IMR-90 (cell line): ENCODE data around the gene MRPL10. TPM values are rescaled to one million over a fixed set of nuclear protein-coding genes. Genes with fewer than 3 reads are reported as not detected.

ENCODE experiments used
- ATAC-seq: fragments of 200-7000 bp; cut with Tn5 transposase; 2 replicates; pipeline ENCODE4 v1.9.1; 2020; ENCODE audit warnings: low read depth, mild to moderate bottlenecking, moderate library complexity
- BruUV-seq: library from RNA; stranded (reverse); fragments of 400-500 nt; replicated peaks from 2 replicates; lab custom pipeline; 2021; lab: Mats Ljungman, UMichigan
- CTCF ChIA-PET: fragments of 300-600 bp; formaldehyde crosslinking; extraction: SDS; loops from one replicate; lab custom pipeline; 2021; ENCODE audit warnings: antibody characterized with exemption; lab: Yijun Ruan, JAX
- POLR2A ChIA-PET: fragments of 300-600 bp; sonication (Branson Sonifier 250); formaldehyde crosslinking; loops from one replicate; lab custom pipeline; 2022; ENCODE audit warnings: antibody characterized with exemption; ENCODE audit not compliant: unreplicated experiment; lab: Charles Lee
- DNase-seq: peaks from one replicate; pipeline ENCODE4 v3.0.0; 2013
- H2AFZ ChIP-seq: replicated peaks from 2 replicates; pipeline ENCODE3; 2013; ENCODE audit warnings: low read length, mild to moderate bottlenecking; ENCODE audit not compliant: poor library complexity
- H2AK5ac ChIP-seq: 2 replicates; pipeline ENCODE4 v1.6.1; 2013; ENCODE audit warnings: low read depth, low read length, inconsistent platforms
- H2AK9ac ChIP-seq: replicated peaks from 2 replicates; pipeline ENCODE3; 2013; ENCODE audit warnings: mild to moderate bottlenecking, low read depth, low read length, moderate library complexity; ENCODE audit not compliant: poor library complexity
- H2BK120ac ChIP-seq: 2 replicates; pipeline ENCODE4 v1.6.1; 2013; ENCODE audit warnings: low read depth, low read length, inconsistent platforms
- H2BK15ac ChIP-seq: 3 replicates; pipeline ENCODE4 v1.6.1; 2013; ENCODE audit warnings: low read depth, low read length, inconsistent platforms
- H2BK20ac ChIP-seq: 2 replicates; pipeline ENCODE4 v1.6.1; 2013; ENCODE audit warnings: low read depth, mild to moderate bottlenecking, inconsistent platforms, low read length, moderate library complexity
- H2BK5ac ChIP-seq: 2 replicates; pipeline ENCODE4 v1.6.1; 2013; ENCODE audit warnings: mild to moderate bottlenecking, low read depth, low read length, inconsistent platforms; ENCODE audit not compliant: poor library complexity, severe bottlenecking
- H3K14ac ChIP-seq: replicated peaks from 2 replicates; pipeline ENCODE4 v1.6.1; 2013; ENCODE audit warnings: low read depth, low read length, inconsistent platforms
- H3K18ac ChIP-seq: 2 replicates; pipeline ENCODE4 v1.6.1; 2013; ENCODE audit warnings: low read depth, low read length, control low read depth
- H3K23ac ChIP-seq: 2 replicates; pipeline ENCODE4 v1.6.1; 2013; ENCODE audit warnings: low read depth, low read length, inconsistent platforms
- H3K27ac ChIP-seq: 2 replicates; pipeline ENCODE4 v1.5.1; 2013; ENCODE audit warnings: mild to moderate bottlenecking, control low read depth, low read length; ENCODE audit not compliant: insufficient read depth
- H3K27me3 ChIP-seq: 2 replicates; pipeline ENCODE4 v1.6.1; 2013; ENCODE audit warnings: low read length; ENCODE audit not compliant: control insufficient read depth, insufficient read depth
- H3K36me3 ChIP-seq: 2 replicates; pipeline ENCODE4 v1.6.1; 2013; ENCODE audit warnings: low read length, mixed read lengths; ENCODE audit not compliant: control insufficient read depth, insufficient read depth
- H3K4ac ChIP-seq: 2 replicates; pipeline ENCODE4 v1.6.1; 2013; ENCODE audit warnings: low read depth, low read length, inconsistent platforms
- H3K4me1 ChIP-seq: 2 replicates; pipeline ENCODE4 v1.6.1; 2013; ENCODE audit warnings: low read length, mixed read lengths; ENCODE audit not compliant: control insufficient read depth, insufficient read depth
- H3K4me2 ChIP-seq: 2 replicates; pipeline ENCODE4 v1.6.1; 2013; ENCODE audit warnings: low read depth, mild to moderate bottlenecking, control low read depth, low read length, moderate library complexity
- H3K4me3 ChIP-seq: 2 replicates; pipeline ENCODE4 v1.5.1; 2013; ENCODE audit warnings: low read depth, mild to moderate bottlenecking, control low read depth, low read length, moderate library complexity; ENCODE audit not compliant: insufficient read depth
- H3K56ac ChIP-seq: 2 replicates; pipeline ENCODE4 v1.6.1; 2013; ENCODE audit warnings: low read length, inconsistent platforms; ENCODE audit not compliant: insufficient read depth; ENCODE audit errors: extremely low read depth
- H3K79me1 ChIP-seq, 2 experiments: 2 replicates each; pipeline ENCODE4 v1.6.1; 2013; ENCODE audit warnings: low read length in 2 of 2, inconsistent platforms in 1 of 2, low read depth in 1 of 2
- H3K9ac ChIP-seq: 2 replicates; pipeline ENCODE4 v1.6.1; 2013; ENCODE audit warnings: low read depth, low read length, control low read depth
- H3K9me1 ChIP-seq: 2 replicates; pipeline ENCODE4 v1.6.1; 2013; ENCODE audit warnings: low read length, inconsistent platforms; ENCODE audit not compliant: insufficient read depth
- H3K9me3 ChIP-seq: 2 replicates; pipeline ENCODE4 v1.6.1; 2013; ENCODE audit warnings: low read length; ENCODE audit not compliant: control insufficient read depth, insufficient read depth
- H4K20me1 ChIP-seq: 2 replicates; pipeline ENCODE4 v1.6.1; 2013; ENCODE audit warnings: low read length, inconsistent platforms; ENCODE audit not compliant: insufficient read depth
- H4K5ac ChIP-seq: 2 replicates; pipeline ENCODE4 v1.6.1; 2013; ENCODE audit warnings: mild to moderate bottlenecking, low read depth, low read length, control low read depth
- H4K8ac ChIP-seq, 2 experiments: 2 replicates each; pipeline ENCODE4 v1.6.1; 2013; ENCODE audit warnings: low read depth in 2 of 2, low read length in 2 of 2, control low read depth in 1 of 2, inconsistent platforms in 1 of 2
- H4K91ac ChIP-seq: 2 replicates; pipeline ENCODE4 v1.6.1; 2013; ENCODE audit warnings: low read depth, low read length, inconsistent platforms; ENCODE audit not compliant: insufficient read depth
- BHLHE40 ChIP-seq: fragments of 150-350 bp; IDR thresholded peaks from 2 replicates; pipeline ENCODE4 v1.6.1; 2016; ENCODE audit warnings: mild to moderate bottlenecking, low read depth, low read length
- CHD1 ChIP-seq: IDR thresholded peaks from 2 replicates; pipeline ENCODE4 v1.6.1; 2012; ENCODE audit warnings: low read depth, low read length, improper control_type of control experiment
- FOS ChIP-seq: fragments of 150-350 bp; IDR thresholded peaks from 2 replicates; pipeline ENCODE4 v1.6.1; 2016; ENCODE audit warnings: low read depth, low read length
- MXI1 ChIP-seq: IDR thresholded peaks from 2 replicates; pipeline ENCODE4 v1.6.1; 2012; ENCODE audit warnings: low read depth, mild to moderate bottlenecking, low read length, moderate library complexity, borderline replicate concordance
- NFE2L2 ChIP-seq: fragments of 150-350 bp; IDR thresholded peaks from 2 replicates; pipeline ENCODE4 v1.6.1; 2016; ENCODE audit warnings: low read depth, mild to moderate bottlenecking, low read length
- RCOR1 ChIP-seq: IDR thresholded peaks from 2 replicates; pipeline ENCODE4 v1.6.1; 2012; ENCODE audit warnings: mild to moderate bottlenecking, low read length, improper control_type of control experiment; ENCODE audit not compliant: insufficient replicate concordance
- RFX5 ChIP-seq: IDR thresholded peaks from 2 replicates; pipeline ENCODE4 v1.8.0; 2012; ENCODE audit warnings: low read depth, mild to moderate bottlenecking, low read length, moderate library complexity
- SMC3 ChIP-seq: fragments of 150-350 bp; IDR thresholded peaks from 2 replicates; pipeline ENCODE4 v1.6.1; 2016; ENCODE audit warnings: low read depth, mild to moderate bottlenecking, antibody characterized with exemption, low read length, moderate library complexity
- WGBS, 2 experiments: methylation state at CpG; one replicate each; pipeline versions ENCODE4 v1.1.5 to v1.1.7; 2013; ENCODE audit warnings: missing lambda C conversion rate in 2 of 2; ENCODE audit not compliant: insufficient read length in 1 of 2; ENCODE audit errors: extremely low coverage in 2 of 2; 5-methylcytosine and 5-hydroxymethylcytosine counted together
- dilution Hi-C: fragments of 300-500 bp; cut with HindIII; formaldehyde crosslinking; loops from one replicate; pipeline ENCODE4 v1.14.3; 2018; ENCODE audit warnings: low sequenced_read_pairs; ENCODE audit not compliant: unreplicated experiment
- in situ Hi-C: fragments of 300-500 bp; cut with MboI; formaldehyde crosslinking; loops from 3 replicates; pipeline ENCODE4 v1.14.3; 2019; ENCODE audit warnings: low sequenced_read_pairs, inconsistent platforms, mixed read lengths
- intact Hi-C: fragments of 100-400 bp; cut with micrococcal nuclease; formaldehyde crosslinking; loops from 2 replicates; pipeline ENCODE4 v1.10.0; 2022
- polyA plus RNA-seq, 3 experiments: library from polyadenylated mRNA; depleted of rRNA; stranded (reverse); fragments of >200 nt; gene quantifications; 2 replicates each; pipeline ENCODE4 v1.2.3, GENCODE V29; 2012; ENCODE audit warnings: low replicate concordance in 1 of 3
- total RNA-seq: library from RNA; depleted of rRNA; stranded (reverse); fragments of >200 nt; gene quantifications from 2 replicates; pipeline ENCODE4 v1.2.3, GENCODE V29; 2012
- TF ChIP-seq, protein P1 (sequence below): conservative IDR thresholded peaks from 2 replicates; pipeline ENCODE4 v1.5.1; 2012; ENCODE audit warnings: mild to moderate bottlenecking, low read depth, low read length, improper control_type of control experiment
- TF ChIP-seq, protein P2 (sequence below): fragments of 150-350 bp; IDR thresholded peaks from 2 replicates; pipeline ENCODE4 v1.6.1; 2017; ENCODE audit warnings: mild to moderate bottlenecking, antibody characterized with exemption, low read length, low read depth

The MRPL10 gene
- total and polyA plus RNA-seq, 2 of the 4 experiments (the other 2 are of a cell fraction), result 32.3 to 61.8 TPM

DNA sequence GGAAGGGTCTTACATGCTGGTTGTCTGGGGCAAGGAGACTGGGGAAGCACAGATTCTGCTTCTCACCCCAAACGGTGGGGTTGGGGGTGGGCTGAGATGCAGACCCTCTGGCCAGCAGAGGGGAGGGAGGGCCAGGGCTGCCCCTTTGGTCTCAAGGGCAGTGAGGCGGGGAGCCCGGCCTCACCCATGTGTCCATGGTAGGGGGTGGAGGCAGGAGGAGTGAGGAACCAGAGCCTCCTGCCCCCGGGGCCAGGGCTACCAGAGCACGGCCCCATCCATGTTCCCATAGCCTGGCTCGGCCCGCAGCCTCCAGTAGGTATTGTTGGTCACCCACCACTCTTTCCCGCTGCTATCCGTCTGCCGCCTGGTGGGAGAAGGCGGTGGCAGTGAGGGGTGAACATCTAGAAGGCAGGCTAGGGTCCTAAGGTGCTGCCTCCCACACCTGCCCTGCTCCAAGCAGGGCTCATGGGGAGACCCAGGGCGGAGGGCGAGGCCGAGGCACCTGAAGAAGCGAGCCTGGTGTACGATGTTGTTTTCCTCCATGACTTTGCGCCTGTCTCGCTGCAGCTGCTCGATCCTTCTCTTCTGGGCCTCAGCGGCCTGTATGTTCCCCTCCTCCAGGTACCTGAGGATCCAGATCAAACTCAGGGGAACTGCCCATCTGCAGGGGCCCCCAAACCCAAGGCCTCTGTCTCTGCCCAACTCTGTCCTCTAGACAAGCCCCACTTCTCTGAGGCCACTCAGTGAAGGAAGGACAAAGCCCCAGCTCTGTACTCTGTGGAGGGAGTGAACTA lies 23.1 kb downstream of the MRPL10 start:
- Histone ChIP-seq H4K5ac (no peak overlapping the region), H2AK5ac (no peak overlapping the region), H3K27me3 (peaks cover 16% of the 10 kb centered on the region), H4K20me1 (peaks cover 37% of the 10 kb centered on the region), H3K14ac (no peak overlapping the region), H3K4ac (no peak overlapping the region), H2AFZ (no peak overlapping the region), H3K79me1 (no peaks in the 10 kb centered on the region), H4K91ac (no peak overlapping the region), H2BK5ac (no peak overlapping the region), H2BK15ac (no peak overlapping the region), H3K9me3 (no peaks in the 10 kb centered on the region), H2BK20ac (no peak overlapping the region), H3K4me3 (no peak overlapping the region), H3K9me1 (0 out of 2 replicates have a peak, but pooled peaks cover 2% of the 10 kb centered on the region), H3K18ac (no peak overlapping the region), H3K56ac (no peak overlapping the region), H3K9ac (no peak overlapping the region), H3K4me1 (peaks cover 3% of the 10 kb centered on the region; the same call in 1 of the 2 replicates), H4K8ac (no peak overlapping the region), H2AK9ac (no peak overlapping the region), H3K36me3 (peaks cover 38% of the 10 kb centered on the region), H2BK120ac (no peak overlapping the region), H3K27ac (no peak overlapping the region), H3K23ac (no peak overlapping the region), H3K4me2 (no peak overlapping the region)
- DNase-seq (no peak), ATAC-seq (no peak)
- dilution Hi-C loops, result no loop called here
- intact Hi-C loops, result no loop called here
- 83% methylated on average over 2 of the region's 20 CpGs; no CpG with 5 or more reads in 1 of the 2 experiments for WGBS, 2 experiments
- ChIA-PET CTCF (no interaction called here), POLR2A (no interaction called here)
- no TSS peak for BruUV-seq
- in situ Hi-C loops, result no loop called here
- TF ChIP-seq MXI1, result no peak
- no peak for TF ChIP-seq SMC3
- TF ChIP-seq, protein P1, sequence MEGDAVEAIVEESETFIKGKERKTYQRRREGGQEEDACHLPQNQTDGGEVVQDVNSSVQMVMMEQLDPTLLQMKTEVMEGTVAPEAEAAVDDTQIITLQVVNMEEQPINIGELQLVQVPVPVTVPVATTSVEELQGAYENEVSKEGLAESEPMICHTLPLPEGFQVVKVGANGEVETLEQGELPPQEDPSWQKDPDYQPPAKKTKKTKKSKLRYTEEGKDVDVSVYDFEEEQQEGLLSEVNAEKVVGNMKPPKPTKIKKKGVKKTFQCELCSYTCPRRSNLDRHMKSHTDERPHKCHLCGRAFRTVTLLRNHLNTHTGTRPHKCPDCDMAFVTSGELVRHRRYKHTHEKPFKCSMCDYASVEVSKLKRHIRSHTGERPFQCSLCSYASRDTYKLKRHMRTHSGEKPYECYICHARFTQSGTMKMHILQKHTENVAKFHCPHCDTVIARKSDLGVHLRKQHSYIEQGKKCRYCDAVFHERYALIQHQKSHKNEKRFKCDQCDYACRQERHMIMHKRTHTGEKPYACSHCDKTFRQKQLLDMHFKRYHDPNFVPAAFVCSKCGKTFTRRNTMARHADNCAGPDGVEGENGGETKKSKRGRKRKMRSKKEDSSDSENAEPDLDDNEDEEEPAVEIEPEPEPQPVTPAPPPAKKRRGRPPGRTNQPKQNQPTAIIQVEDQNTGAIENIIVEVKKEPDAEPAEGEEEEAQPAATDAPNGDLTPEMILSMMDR, result no peak
- no peak for TF ChIP-seq NFE2L2
- TF ChIP-seq CHD1, result no peak
- TF ChIP-seq, protein P2, sequence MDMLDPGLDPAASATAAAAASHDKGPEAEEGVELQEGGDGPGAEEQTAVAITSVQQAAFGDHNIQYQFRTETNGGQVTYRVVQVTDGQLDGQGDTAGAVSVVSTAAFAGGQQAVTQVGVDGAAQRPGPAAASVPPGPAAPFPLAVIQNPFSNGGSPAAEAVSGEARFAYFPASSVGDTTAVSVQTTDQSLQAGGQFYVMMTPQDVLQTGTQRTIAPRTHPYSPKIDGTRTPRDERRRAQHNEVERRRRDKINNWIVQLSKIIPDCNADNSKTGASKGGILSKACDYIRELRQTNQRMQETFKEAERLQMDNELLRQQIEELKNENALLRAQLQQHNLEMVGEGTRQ, result no peak
- TF ChIP-seq FOS, result no peak
- TF ChIP-seq BHLHE40, result no peak
- no peak for TF ChIP-seq RCOR1
- TF ChIP-seq RFX5, result no peak
